BE2C (cell line): ENCODE results near the gene TRIM56.

Experiments
- DNase-seq: peaks from one replicate; pipeline ENCODE4 v3.0.0-alpha.2; 2020
- H3K27me3 ChIP-seq: fragments of 250-450 bp; sonication (Bioruptor Pico); 2 replicates; pipeline ENCODE4 v1.5.1; 2020; ENCODE audit warnings: mild to moderate bottlenecking
- H3K36me3 ChIP-seq: fragments of 250-450 bp; sonication (Bioruptor Pico); 2 replicates; pipeline ENCODE4 v1.5.1; 2020; ENCODE audit warnings: mild to moderate bottlenecking
- H3K4me1 ChIP-seq: fragments of 250-450 bp; sonication (Bioruptor Pico); 2 replicates; pipeline ENCODE4 v1.5.1; 2020
- H3K4me3 ChIP-seq: 2 replicates; pipeline ENCODE4 v1.5.1; 2011; ENCODE audit warnings: low read depth, low read length
- H3K9me3 ChIP-seq: fragments of 250-450 bp; sonication (Bioruptor Pico); 2 replicates; pipeline ENCODE4 v1.5.1; 2020
- TF ChIP-seq, protein P1 (sequence below): IDR thresholded peaks from 2 replicates; pipeline ENCODE4 v1.5.1; 2012; ENCODE audit warnings: mild to moderate bottlenecking, low read depth, low read length

The TRIM56 gene

DNA sequence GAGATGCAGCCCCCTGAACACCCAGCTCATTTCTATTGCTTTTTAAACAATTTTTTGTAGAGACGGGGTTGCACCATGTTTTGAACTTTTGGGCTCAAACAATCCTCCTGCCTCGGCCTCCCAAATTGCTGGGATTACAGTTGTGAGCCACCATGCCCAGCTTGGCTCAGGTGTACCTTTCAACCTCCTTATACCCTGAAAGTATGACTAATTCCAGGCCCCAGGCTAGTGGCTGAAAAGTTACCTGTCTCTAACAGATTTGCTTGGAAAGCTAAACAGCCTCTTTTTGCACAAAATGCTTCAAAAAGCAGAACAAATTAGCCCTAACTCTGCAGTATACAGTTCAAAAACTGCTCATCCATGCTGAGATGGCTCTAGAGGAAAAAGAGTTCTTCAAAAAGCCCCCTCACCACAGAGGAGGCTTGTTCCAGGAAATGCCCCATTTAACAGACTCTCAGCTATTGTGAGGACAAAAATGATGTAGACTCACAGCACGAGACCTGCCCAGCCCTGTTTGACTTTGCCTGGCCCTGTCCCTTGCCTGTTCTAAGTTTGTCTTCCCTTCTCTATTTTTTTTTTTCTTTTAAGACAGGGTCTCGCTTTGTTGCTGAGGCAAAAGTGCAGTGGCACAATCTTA lies 55.6 kb downstream of the TRIM56 start:
- Histone ChIP-seq H3K27me3 (no peaks in the 10 kb centered on the region), H3K36me3 (no peaks in the 10 kb centered on the region), H3K4me3 (no peak overlapping the region), H3K4me1 (peaks cover 3% of the 10 kb centered on the region; the same call in 1 of the 2 replicates), H3K9me3 (no peaks in the 10 kb centered on the region)
- TF ChIP-seq, protein P1, sequence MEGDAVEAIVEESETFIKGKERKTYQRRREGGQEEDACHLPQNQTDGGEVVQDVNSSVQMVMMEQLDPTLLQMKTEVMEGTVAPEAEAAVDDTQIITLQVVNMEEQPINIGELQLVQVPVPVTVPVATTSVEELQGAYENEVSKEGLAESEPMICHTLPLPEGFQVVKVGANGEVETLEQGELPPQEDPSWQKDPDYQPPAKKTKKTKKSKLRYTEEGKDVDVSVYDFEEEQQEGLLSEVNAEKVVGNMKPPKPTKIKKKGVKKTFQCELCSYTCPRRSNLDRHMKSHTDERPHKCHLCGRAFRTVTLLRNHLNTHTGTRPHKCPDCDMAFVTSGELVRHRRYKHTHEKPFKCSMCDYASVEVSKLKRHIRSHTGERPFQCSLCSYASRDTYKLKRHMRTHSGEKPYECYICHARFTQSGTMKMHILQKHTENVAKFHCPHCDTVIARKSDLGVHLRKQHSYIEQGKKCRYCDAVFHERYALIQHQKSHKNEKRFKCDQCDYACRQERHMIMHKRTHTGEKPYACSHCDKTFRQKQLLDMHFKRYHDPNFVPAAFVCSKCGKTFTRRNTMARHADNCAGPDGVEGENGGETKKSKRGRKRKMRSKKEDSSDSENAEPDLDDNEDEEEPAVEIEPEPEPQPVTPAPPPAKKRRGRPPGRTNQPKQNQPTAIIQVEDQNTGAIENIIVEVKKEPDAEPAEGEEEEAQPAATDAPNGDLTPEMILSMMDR: no peak
- no peak for DNase-seq
